Large intestine (tissue), 3 donors: ENCODE data around the gene STRIT1. TPM values are rescaled to one million over a fixed set of nuclear protein-coding genes. Genes with fewer than 3 reads are reported as not detected.

Experiments used
- DNase-seq, 2 donors: peaks; one replicate each; pipeline versions ENCODE4 v3.0.0 to v3.0.0-alpha.2; 2013
- H3K27ac ChIP-seq: one replicate; pipeline ENCODE4 v1.5.1; 2013; ENCODE audit warnings: low read length
- H3K27me3 ChIP-seq: 2 replicates; pipeline ENCODE4 v1.6.1; 2013; ENCODE audit warnings: low read length; ENCODE audit not compliant: control insufficient read depth, insufficient read depth
- H3K36me3 ChIP-seq: 2 replicates; pipeline ENCODE4 v1.6.1; 2013; ENCODE audit warnings: low read length; ENCODE audit not compliant: control insufficient read depth, insufficient read depth
- H3K4me1 ChIP-seq: one replicate; pipeline ENCODE4 v1.6.1; 2013; ENCODE audit warnings: low read length; ENCODE audit not compliant: control insufficient read depth, insufficient read depth
- H3K4me3 ChIP-seq: one replicate; pipeline ENCODE4 v1.5.1; 2013; ENCODE audit warnings: low read length
- H3K9me3 ChIP-seq: one replicate; pipeline ENCODE4 v1.6.1; 2013; ENCODE audit warnings: mild to moderate bottlenecking, low read depth, low read length, moderate library complexity; ENCODE audit not compliant: control insufficient read depth
- WGBS: methylation state at CpG from one replicate; pipeline ENCODE4 v1.1.5; 2013; ENCODE audit warnings: low lambda C conversion rate; ENCODE audit not compliant: insufficient coverage; 5-methylcytosine and 5-hydroxymethylcytosine counted together
- polyA plus RNA-seq: library from polyadenylated mRNA; unstranded; fragments of 120-200 nt; gene quantifications from one replicate; pipeline ENCODE4 v1.2.1, GENCODE V29; 2013

The STRIT1 gene
- polyA plus RNA-seq, 1 donor = 0.97 TPM

GRCh38 chr3:155244216-155244615 is 49.3 kb downstream of the STRIT1 start:
- no CpG with 5 or more reads among the region's 1 CpG for WGBS
- H3K9me3 ChIP-seq = peaks cover under 1% of the 10 kb centered on the region
- H3K4me1 ChIP-seq = no peaks in the 10 kb centered on the region
- DNase-seq = no peak
- no peaks in the 10 kb centered on the region for H3K36me3 ChIP-seq
- H3K27me3 ChIP-seq = no peaks in the 10 kb centered on the region
- no peak overlapping the region for H3K4me3 ChIP-seq
- no peak overlapping the region for H3K27ac ChIP-seq

DNA sequence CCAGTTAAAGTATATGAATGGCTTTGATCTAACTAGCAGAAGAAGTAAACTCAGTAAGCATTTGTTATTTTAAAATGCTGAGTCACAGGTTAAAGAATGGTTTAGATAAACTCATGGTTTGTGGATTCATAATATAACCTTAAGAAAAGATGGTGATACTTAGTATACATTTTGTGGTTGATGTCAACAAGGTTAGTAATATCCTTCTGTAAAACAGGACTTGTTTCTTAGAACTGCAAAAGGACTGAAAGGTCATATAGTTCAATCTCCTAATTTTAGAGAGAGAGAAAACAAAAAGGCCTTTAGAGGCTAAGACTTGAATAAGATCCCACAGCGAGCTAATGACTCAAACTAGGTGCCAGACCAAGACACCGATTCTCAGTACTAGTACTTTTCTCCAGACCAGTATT is 50.0 kb downstream of the STRIT1 start:
- no peaks in the 10 kb centered on the region for H3K9me3 ChIP-seq
- no peaks in the 10 kb centered on the region for H3K4me1 ChIP-seq
- H3K27me3 ChIP-seq = no peaks in the 10 kb centered on the region
- WGBS = no CpG with 5 or more reads among the region's 2 CpGs
- H3K4me3 ChIP-seq = no peak overlapping the region
- H3K27ac ChIP-seq = no peak overlapping the region
- no peak for DNase-seq
- H3K36me3 ChIP-seq = no peaks in the 10 kb centered on the region

DNA sequence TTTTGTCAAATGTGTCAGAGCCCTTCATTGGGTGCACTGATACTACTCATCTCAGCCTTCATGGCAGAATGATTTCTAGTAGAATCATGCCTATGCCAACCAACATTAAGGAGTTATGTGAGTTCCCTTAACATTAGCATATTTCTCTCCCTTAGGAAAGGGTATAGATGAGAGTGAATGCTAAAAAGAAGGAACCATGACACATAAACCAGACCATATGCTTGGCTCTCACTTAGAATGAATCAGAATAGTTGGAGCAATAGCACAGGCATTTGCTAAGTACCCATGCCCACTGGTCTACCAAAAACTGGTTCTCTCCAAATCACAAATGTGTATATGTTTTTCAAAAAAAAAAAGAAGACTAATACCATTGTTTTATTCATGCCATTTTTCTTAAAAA is 51.1 kb downstream of the STRIT1 start:
- Histone ChIP-seq H3K4me1 (no peaks in the 10 kb centered on the region), H3K36me3 (no peaks in the 10 kb centered on the region), H3K27me3 (no peaks in the 10 kb centered on the region), H3K9me3 (no peaks in the 10 kb centered on the region), H3K4me3 (no peak overlapping the region), H3K27ac (no peak overlapping the region)
- no peak for DNase-seq

DNA sequence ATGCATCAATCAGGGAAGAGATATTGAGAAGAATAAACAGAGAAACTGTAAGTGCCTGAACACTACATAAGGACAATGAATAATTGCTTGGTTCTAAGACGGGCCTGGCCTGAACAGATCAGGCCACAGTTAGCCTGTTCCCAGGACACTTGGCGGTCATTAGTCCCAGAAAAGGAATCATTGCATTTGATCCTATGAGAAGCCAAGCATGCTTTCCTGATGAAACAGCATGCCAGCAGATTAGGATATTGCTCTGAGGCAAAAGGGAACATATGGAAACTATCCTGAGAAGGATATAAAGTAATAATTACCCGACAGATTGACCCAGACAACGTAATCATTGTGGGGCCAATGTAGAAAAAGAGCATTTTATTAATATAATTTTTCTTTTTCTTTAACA is 51.9 kb downstream of the STRIT1 start:
- 78% methylated on average over 2 of the region's 4 CpGs for WGBS
- no peaks in the 10 kb centered on the region for H3K27me3 ChIP-seq
- no peaks in the 10 kb centered on the region for H3K36me3 ChIP-seq
- no peaks in the 10 kb centered on the region for H3K4me1 ChIP-seq
- H3K9me3 ChIP-seq = no peaks in the 10 kb centered on the region
- H3K4me3 ChIP-seq = no peak overlapping the region
- DNase-seq = no peak
- no peak overlapping the region for H3K27ac ChIP-seq

Other genes starting within 250 kb of the STRIT1 start
- gene MME, start 213.4 kb downstream of the STRIT1 start, polyA plus RNA-seq = 307 TPM